OCI-LY1 (cell line): ENCODE measurements around the gene MIOX.
A peak's percentile ranks its signal among the peaks of the same experiment; 100 is the strongest.

Source experiments
- H2AFZ ChIP-seq: fragments of 200-600 bp; sonication (generic), shearing (Covaris generic); 2 replicates; pipeline ENCODE4 v1.6.0; 2014; ENCODE audit warnings: antibody characterized with exemption, mild to moderate bottlenecking, low read length
- H3F3A ChIP-seq: fragments of 200-600 bp; sonication (generic), shearing (Covaris generic); 2 replicates; pipeline ENCODE4 v1.6.0; 2014; ENCODE audit warnings: mild to moderate bottlenecking, antibody characterized with exemption, low read length, moderate library complexity; ENCODE audit not compliant: insufficient read depth
- H3K27ac ChIP-seq: fragments of 200-600 bp; sonication (generic); 2 replicates; pipeline ENCODE4 v1.5.1; 2014; ENCODE audit warnings: low read length, mixed run types, mild to moderate bottlenecking, low read depth; ENCODE audit not compliant: poor library complexity, severe bottlenecking
- H3K27me3 ChIP-seq: fragments of 200-600 bp; sonication (generic); 2 replicates; pipeline ENCODE4 v1.6.0; 2014; ENCODE audit warnings: antibody characterized with exemption, mild to moderate bottlenecking, low read length, moderate library complexity; ENCODE audit not compliant: insufficient read depth
- H3K36me3 ChIP-seq: fragments of 200-600 bp; sonication (generic); 2 replicates; pipeline ENCODE4 v1.6.1; 2014; ENCODE audit warnings: mild to moderate bottlenecking, antibody characterized with exemption, low read length, moderate library complexity, mixed read lengths; ENCODE audit not compliant: insufficient read depth
- H3K4me1 ChIP-seq: fragments of 200-600 bp; sonication (generic); 2 replicates; pipeline ENCODE4 v1.5.1; 2014; ENCODE audit warnings: mild to moderate bottlenecking, low read length, moderate library complexity; ENCODE audit not compliant: insufficient read depth, severe bottlenecking
- H3K4me2 ChIP-seq: fragments of 200-600 bp; sonication (generic), shearing (Covaris generic); 2 replicates; pipeline ENCODE4 v1.6.1; 2014; ENCODE audit warnings: low read length
- H3K4me3 ChIP-seq: fragments of 200-600 bp; sonication (generic); 2 replicates; pipeline ENCODE4 v1.5.1; 2014; ENCODE audit warnings: low read length, low read depth, mild to moderate bottlenecking, mixed read lengths; ENCODE audit not compliant: poor library complexity, severe bottlenecking
- H3K79me2 ChIP-seq: fragments of 200-600 bp; shearing (Covaris generic); 2 replicates; pipeline ENCODE4 v1.6.1; 2016; ENCODE audit warnings: mixed run types, low read length, mixed read lengths; ENCODE audit not compliant: insufficient read depth
- H3K9ac ChIP-seq: fragments of 200-600 bp; sonication (generic), shearing (Covaris generic); 2 replicates; pipeline ENCODE4 v1.6.1; 2014; ENCODE audit warnings: mild to moderate bottlenecking, low read length, mixed read lengths
- H3K9me2 ChIP-seq: fragments of 200-600 bp; sonication (generic), shearing (Covaris generic); 2 replicates; pipeline ENCODE4 v1.6.1; 2014; ENCODE audit warnings: low read depth, mild to moderate bottlenecking, low read length, mixed read lengths
- H3K9me3 ChIP-seq: fragments of 200-600 bp; shearing (Covaris generic); 2 replicates; pipeline ENCODE4 v1.6.1; 2014; ENCODE audit warnings: low read length, mixed read lengths
- H4K20me1 ChIP-seq: fragments of 200-600 bp; sonication (generic), shearing (Covaris generic); 2 replicates; pipeline ENCODE4 v1.6.0; 2016; ENCODE audit warnings: mild to moderate bottlenecking, low read length; ENCODE audit not compliant: insufficient read depth
- CTCF ChIP-seq: fragments of 200-600 bp; sonication (generic), shearing (Covaris generic); IDR thresholded peaks from 2 replicates; pipeline ENCODE4 v1.5.1; 2017; ENCODE audit warnings: mild to moderate bottlenecking, antibody characterized with exemption, low read length, moderate library complexity, mixed read lengths
- EZH2 ChIP-seq: fragments of 200-600 bp; sonication (generic), shearing (Covaris generic); IDR thresholded peaks from 2 replicates; pipeline ENCODE4 v1.8.0; 2017; ENCODE audit warnings: borderline replicate concordance, mixed run types, mild to moderate bottlenecking, antibody characterized with exemption, low read length, moderate library complexity, mixed read lengths

The MIOX gene

GRCh38 chr22:50439314-50439870 is 47.3 kb upstream of the MIOX start:
- Histone ChIP-seq H2AFZ (no peak overlapping the region), H3K4me1 (peaks cover 5% of the 10 kb centered on the region), H3K36me3 (peaks cover 83% of the 10 kb centered on the region), H3F3A (no peaks in the 10 kb centered on the region), H3K27me3 (no peaks in the 10 kb centered on the region), H3K9me2 (no peaks in the 10 kb centered on the region), H3K9me3 (no peaks in the 10 kb centered on the region), H3K4me2 (no peak overlapping the region), H3K9ac (no peak overlapping the region), H3K27ac (peak overlapping the region; percentile 8), H4K20me1 (no peaks in the 10 kb centered on the region), H3K4me3 (no peak overlapping the region), H3K79me2 (no peaks in the 10 kb centered on the region)
- TF ChIP-seq EZH2 (no peak), CTCF (no peak)

- Histone ChIP-seq H3K27ac (peak overlapping the region; percentile 32), H3K4me3 (no peak overlapping the region), H3K9me3 (no peaks in the 10 kb centered on the region), H3K4me2 (no peak overlapping the region), H3K79me2 (no peaks in the 10 kb centered on the region), H2AFZ (no peak overlapping the region), H3K4me1 (peaks cover 10% of the 10 kb centered on the region), H3K27me3 (no peaks in the 10 kb centered on the region), H4K20me1 (no peaks in the 10 kb centered on the region), H3K36me3 (peaks cover 80% of the 10 kb centered on the region), H3F3A (no peaks in the 10 kb centered on the region), H3K9me2 (no peaks in the 10 kb centered on the region), H3K9ac (no peak overlapping the region)
- TF ChIP-seq CTCF (no peak), EZH2 (no peak)
Observed at GRCh38 chr22:50439871-50440331, 46.8 kb upstream of the MIOX start.

- Histone ChIP-seq H3K9me3 (no peaks in the 10 kb centered on the region), H3K4me3 (no peak overlapping the region), H3K9ac (no peak overlapping the region), H3K27ac (peak overlapping the region; percentile 32), H3K4me1 (peaks cover 18% of the 10 kb centered on the region), H4K20me1 (no peaks in the 10 kb centered on the region), H3F3A (no peaks in the 10 kb centered on the region), H3K27me3 (no peaks in the 10 kb centered on the region), H3K79me2 (no peaks in the 10 kb centered on the region), H3K4me2 (no peak overlapping the region), H3K9me2 (no peaks in the 10 kb centered on the region), H2AFZ (no peak overlapping the region), H3K36me3 (peaks cover 75% of the 10 kb centered on the region)
- TF ChIP-seq EZH2 = no peak
- no peak for TF ChIP-seq CTCF
Observed at GRCh38 chr22:50440544-50441249, 46.0 kb upstream of the MIOX start.
